Neutrophil (primary cell): ENCODE measurements around the gene AJAP1.

Source experiments
- H3K27ac ChIP-seq: fragments of 200-600 bp; sonication (generic); 2 replicates; pipeline ENCODE4 v1.5.1; 2016; ENCODE audit warnings: mild to moderate bottlenecking, moderate library complexity
- H3K27me3 ChIP-seq: fragments of 200-600 bp; sonication (generic); 2 replicates; pipeline ENCODE4 v1.6.0; 2016; ENCODE audit warnings: mild to moderate bottlenecking
- H3K36me3 ChIP-seq: fragments of 200-600 bp; sonication (generic); 2 replicates; pipeline ENCODE4 v1.5.1; 2017
- H3K4me1 ChIP-seq, 2 experiments: fragments of 200-600 bp in 1 of 2; sonication (generic) in 1 of 2; 1 replicate in 1 of 2; 2 replicates in 1 of 2; pipeline versions ENCODE4 v1.5.1 to v1.6.1; 2013 to 2016; ENCODE audit warnings: low read depth in 1 of 2, low read length in 1 of 2, mild to moderate bottlenecking in 1 of 2, moderate library complexity in 1 of 2; ENCODE audit not compliant: control insufficient read depth in 1 of 2, insufficient read depth in 1 of 2
- H3K4me3 ChIP-seq, 2 experiments: fragments of 200-600 bp in 1 of 2; sonication (generic) in 1 of 2; 1 replicate in 1 of 2; 2 replicates in 1 of 2; pipeline ENCODE4 v1.5.1; 2013 to 2016; ENCODE audit warnings: low read depth in 1 of 2, low read length in 1 of 2, mild to moderate bottlenecking in 1 of 2, moderate library complexity in 1 of 2
- H3K9me3 ChIP-seq: fragments of 200-600 bp; sonication (generic); 2 replicates; pipeline ENCODE4 v1.5.1; 2016
- CTCF ChIP-seq: fragments of 200-600 bp; sonication (generic); IDR thresholded peaks from 2 replicates; pipeline ENCODE4 v1.5.1; 2016; ENCODE audit warnings: antibody characterized with exemption

The AJAP1 gene

DNA sequence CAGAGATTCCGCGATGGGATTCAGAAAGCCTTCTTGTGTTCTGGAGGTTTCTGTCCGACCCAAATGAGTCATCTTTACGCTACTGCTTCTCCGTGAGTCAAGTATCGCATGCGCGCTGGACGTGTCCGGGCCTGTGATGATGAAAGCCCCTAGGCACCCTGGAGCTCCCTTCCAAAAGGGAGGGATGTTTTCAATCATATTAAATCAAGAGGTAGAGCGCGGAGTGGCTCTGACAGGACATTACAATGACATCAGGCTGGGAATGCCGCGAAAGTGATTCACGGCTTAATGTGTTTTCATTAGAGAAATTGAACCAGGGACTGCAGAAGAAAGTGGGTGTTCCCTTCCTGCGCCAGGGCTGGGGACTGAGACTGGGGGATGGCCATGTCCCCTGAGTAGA lies 48.5 kb downstream of the AJAP1 start:
- TF ChIP-seq CTCF = no peak
- Histone ChIP-seq H3K4me3 (no peak overlapping the region), H3K4me1 (no peaks in the 10 kb centered on the region), H3K27me3 (no peaks in the 10 kb centered on the region), H3K27ac (no peak overlapping the region), H3K9me3 (no peaks in the 10 kb centered on the region), H3K36me3 (no peaks in the 10 kb centered on the region)

DNA sequence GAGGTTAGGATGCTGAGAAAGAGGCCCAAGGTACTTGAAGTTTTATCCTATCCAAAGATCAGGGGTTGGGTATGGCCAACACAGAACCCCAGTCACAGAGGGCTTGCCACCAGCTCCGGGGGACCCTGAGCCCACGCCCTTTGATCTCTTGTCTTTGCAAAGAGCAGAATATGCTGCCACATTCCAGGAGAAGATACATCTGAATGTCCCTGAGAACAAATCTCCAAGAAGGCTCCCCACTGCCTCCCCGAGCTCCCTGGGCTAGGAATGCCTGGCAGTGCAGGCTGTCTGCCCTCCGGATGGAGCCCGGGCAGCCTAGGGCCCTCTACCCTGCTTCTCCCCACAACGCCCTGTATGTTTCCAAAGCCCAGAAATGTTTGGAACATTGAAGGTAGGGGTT lies 49.2 kb downstream of the AJAP1 start:
- no peak overlapping the region for H3K27ac ChIP-seq
- no peaks in the 10 kb centered on the region for H3K9me3 ChIP-seq
- no peaks in the 10 kb centered on the region for H3K4me1 ChIP-seq
- TF ChIP-seq CTCF = no peak
- no peaks in the 10 kb centered on the region for H3K36me3 ChIP-seq
- H3K27me3 ChIP-seq = no peaks in the 10 kb centered on the region
- H3K4me3 ChIP-seq = no peak overlapping the region

DNA sequence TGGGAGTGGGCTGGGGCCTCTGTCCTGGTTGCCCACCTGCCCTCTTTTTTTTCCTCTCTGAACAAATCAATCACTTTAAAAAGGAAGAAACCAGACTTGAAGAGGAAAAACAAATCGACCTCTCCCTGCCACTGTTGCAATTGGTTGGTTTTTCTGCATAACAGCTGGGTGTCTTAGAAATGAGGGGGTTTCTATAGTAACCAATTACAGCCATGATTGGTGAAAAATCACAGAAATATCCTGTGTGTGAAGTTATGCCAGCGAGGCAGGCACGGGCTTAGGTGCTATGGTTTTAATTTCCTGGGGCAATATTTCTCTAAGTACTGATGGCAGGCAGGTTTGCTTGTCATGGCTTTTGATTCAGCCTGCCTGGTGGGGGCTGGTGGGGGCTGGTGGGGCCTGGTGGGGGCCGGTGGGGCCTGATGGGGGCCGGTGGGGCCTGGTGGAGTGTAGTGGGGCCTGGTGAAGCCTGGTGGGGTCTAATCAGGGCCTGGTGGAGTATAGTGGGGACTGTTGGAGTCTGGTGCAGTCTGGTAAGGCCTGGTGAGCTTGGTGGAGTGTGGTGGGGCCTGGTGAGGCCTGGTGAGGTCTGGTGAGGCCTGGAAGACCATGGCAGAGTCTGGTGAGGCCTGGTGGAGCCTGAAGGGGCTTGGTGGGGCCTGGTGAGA lies 54.6 kb downstream of the AJAP1 start:
- H3K4me1 ChIP-seq = no peaks in the 10 kb centered on the region
- no peak overlapping the region for H3K4me3 ChIP-seq
- H3K9me3 ChIP-seq = no peaks in the 10 kb centered on the region
- H3K36me3 ChIP-seq = no peaks in the 10 kb centered on the region
- no peak overlapping the region for H3K27ac ChIP-seq
- H3K27me3 ChIP-seq = peaks cover 48% of the 10 kb centered on the region
- no peak for TF ChIP-seq CTCF

DNA sequence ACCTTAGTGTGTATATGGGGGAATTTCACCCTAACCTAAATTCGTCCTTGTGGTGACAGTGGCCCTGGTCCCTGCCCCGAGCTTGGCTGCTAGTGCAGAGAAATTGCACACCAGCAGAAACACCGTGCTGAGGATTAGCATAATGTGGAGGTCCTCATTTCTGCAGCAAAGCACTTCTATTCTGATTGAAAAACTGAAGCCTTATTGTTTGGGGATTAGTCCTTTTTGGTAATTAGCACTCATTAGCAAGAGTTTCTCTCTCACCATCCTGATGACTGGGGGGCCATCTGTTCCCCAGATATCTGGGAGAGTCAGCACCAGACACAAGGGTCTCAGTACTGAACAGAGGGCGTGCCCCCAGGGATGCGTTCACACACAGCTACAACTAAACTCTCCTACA lies 55.2 kb downstream of the AJAP1 start:
- no peaks in the 10 kb centered on the region for H3K36me3 ChIP-seq
- no peak overlapping the region for H3K27ac ChIP-seq
- no peaks in the 10 kb centered on the region for H3K9me3 ChIP-seq
- TF ChIP-seq CTCF = no peak
- no peak overlapping the region for H3K4me3 ChIP-seq
- H3K4me1 ChIP-seq = no peaks in the 10 kb centered on the region
- peaks cover 52% of the 10 kb centered on the region for H3K27me3 ChIP-seq

GRCh38 chr1:4710592-4711415 lies 56.4 kb downstream of the AJAP1 start:
- Histone ChIP-seq H3K4me3 (no peak overlapping the region), H3K27ac (no peak overlapping the region), H3K4me1 (no peaks in the 10 kb centered on the region), H3K9me3 (no peaks in the 10 kb centered on the region), H3K36me3 (no peaks in the 10 kb centered on the region), H3K27me3 (peaks cover 59% of the 10 kb centered on the region)
- TF ChIP-seq CTCF = no peak
